GM21390 (cell line): ENCODE results near the gene PARD3B.

Experiments
- ATAC-seq: cut with Tn5 transposase; IDR thresholded peaks from one replicate; pipeline ENCODE4 v1.9.1; 2021; ENCODE audit not compliant: unreplicated experiment

The PARD3B gene

GRCh38 chr2:205627085-205627484, 1081.8 kb downstream of the PARD3B start:
- no peak for ATAC-seq

GRCh38 chr2:205628422-205628821, 1083.1 kb downstream of the PARD3B start:
- no peak for ATAC-seq

- no peak for ATAC-seq
Observed at GRCh38 chr2:205629091-205629776, 1084.0 kb downstream of the PARD3B start.

- ATAC-seq: no peak
Observed at GRCh38 chr2:205633994-205634393, 1088.7 kb downstream of the PARD3B start.

- no peak for ATAC-seq
Observed at GRCh38 chr2:205636549-205637319, 1091.5 kb downstream of the PARD3B start.

GRCh38 chr2:205637320-205637602, 1092.0 kb downstream of the PARD3B start:
- no peak for ATAC-seq

GRCh38 chr2:205637779-205638503, 1092.7 kb downstream of the PARD3B start:
- no peak for ATAC-seq

- peak; percentile 56 for ATAC-seq
Observed at GRCh38 chr2:205640716-205641115, 1095.4 kb downstream of the PARD3B start.

GRCh38 chr2:205642599-205643356, 1097.5 kb downstream of the PARD3B start:
- no peak for ATAC-seq

- no peak for ATAC-seq
Observed at GRCh38 chr2:205643391-205643885, 1098.2 kb downstream of the PARD3B start.

GRCh38 chr2:205644018-205644417, 1098.7 kb downstream of the PARD3B start:
- ATAC-seq: no peak

- ATAC-seq: peak; percentile 99
Observed at GRCh38 chr2:205646680-205647079, 1101.4 kb downstream of the PARD3B start.

GRCh38 chr2:205650450-205650849, 1105.2 kb downstream of the PARD3B start:
- no peak for ATAC-seq

- no peak for ATAC-seq
Observed at GRCh38 chr2:205650931-205651330, 1105.7 kb downstream of the PARD3B start.

GRCh38 chr2:205651719-205652118, 1106.4 kb downstream of the PARD3B start:
- ATAC-seq: no peak

- ATAC-seq: no peak
Observed at GRCh38 chr2:205654878-205655605, 1109.8 kb downstream of the PARD3B start.

GRCh38 chr2:205655779-205656456, 1110.6 kb downstream of the PARD3B start:
- no peak for ATAC-seq

GRCh38 chr2:205656461-205656860, 1111.2 kb downstream of the PARD3B start:
- no peak for ATAC-seq

GRCh38 chr2:205656941-205657340, 1111.7 kb downstream of the PARD3B start:
- no peak for ATAC-seq

GRCh38 chr2:205657579-205657978, 1112.3 kb downstream of the PARD3B start:
- no peak for ATAC-seq
